SKM-1 treated with dmso at 0.1 percent for 144 hours (cell line): ENCODE measurements around the gene CFAP97D1.
A peak's percentile ranks its signal among the peaks of the same experiment; 100 is the strongest.

Experiments
- DNase-seq: peaks from one replicate; lab custom pipeline; 2025; ENCODE audit not compliant: unreplicated experiment; lab: John Stamatoyannopoulos, UW

The CFAP97D1 gene

DNA sequence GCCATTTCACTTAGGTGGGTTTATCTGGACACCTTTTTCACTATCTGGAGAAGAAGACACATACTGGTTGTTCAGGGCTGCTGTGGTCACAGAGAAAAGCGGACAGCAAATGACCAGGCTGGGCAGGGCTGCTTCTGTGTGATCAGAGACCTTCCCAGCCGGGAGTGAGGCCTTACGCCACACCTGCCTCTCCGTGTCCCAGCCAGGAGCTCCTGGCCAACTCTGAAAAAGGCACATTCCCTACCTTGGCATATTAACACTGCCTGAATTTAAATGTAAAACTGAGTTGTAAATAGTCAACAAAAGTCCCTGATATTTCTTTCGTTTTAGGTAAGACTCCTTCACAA, 12.5 kb upstream of the CFAP97D1 start:
- no peak for DNase-seq

DNA sequence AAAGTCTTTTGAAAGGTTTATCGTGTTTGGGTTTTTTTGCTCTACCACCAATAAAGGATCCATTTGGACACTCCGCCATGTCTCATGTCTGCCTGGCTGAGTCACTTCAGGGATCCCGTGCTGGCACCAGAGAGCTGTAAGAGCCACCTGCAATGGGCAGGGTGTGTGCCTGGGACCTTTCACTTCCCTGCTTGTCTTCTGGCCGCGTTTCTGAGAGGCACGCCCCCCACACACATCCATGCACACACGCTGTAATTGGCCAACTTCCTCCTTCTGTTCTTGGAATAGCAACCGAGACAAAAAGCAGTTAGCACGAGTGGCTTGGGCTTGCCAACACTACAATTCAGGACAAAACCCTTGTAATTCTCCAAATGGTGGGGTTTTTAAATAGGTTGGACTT, 11.9 kb upstream of the CFAP97D1 start:
- DNase-seq, result peak; percentile 91

DNA sequence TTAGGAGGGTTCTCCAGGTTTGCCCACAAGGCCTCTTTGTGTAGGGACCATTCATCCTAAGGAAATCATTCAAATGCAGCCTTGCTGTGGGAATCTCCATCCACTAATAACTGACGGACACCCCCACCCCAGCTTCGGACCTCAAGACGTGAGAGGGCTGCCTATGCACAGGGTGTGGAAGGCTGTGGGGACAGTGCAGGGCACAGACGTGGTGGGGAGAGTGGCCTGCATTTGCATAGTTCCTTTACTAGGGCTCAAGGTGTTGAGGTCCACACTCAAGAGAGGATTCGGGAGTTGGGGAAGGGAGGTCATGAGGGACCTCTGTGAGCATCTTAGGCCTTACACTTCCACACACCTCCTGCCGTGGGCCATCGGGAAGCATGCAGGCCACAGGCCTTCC, 11.3 kb upstream of the CFAP97D1 start:
- no peak for DNase-seq

DNA sequence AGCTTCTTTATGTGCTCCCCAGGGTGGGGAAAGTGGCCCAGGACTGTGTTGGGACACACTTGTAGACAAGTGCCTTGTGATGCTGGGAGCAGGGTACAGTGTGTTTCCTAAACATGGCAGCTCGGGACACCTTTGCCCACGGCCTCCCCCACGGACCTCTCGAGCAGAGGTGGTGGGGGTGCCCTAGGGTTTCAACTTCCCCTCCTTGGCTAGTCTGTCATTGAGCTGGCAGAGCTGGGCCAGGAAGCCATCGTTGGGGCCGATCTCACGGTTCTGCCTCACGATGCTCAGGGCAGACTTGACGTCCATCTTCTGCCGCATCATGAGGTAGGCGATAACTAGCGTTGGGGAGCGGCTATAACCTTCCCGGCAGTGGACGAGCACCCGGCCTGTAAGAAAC, 10.8 kb upstream of the CFAP97D1 start:
- no peak for DNase-seq

DNA sequence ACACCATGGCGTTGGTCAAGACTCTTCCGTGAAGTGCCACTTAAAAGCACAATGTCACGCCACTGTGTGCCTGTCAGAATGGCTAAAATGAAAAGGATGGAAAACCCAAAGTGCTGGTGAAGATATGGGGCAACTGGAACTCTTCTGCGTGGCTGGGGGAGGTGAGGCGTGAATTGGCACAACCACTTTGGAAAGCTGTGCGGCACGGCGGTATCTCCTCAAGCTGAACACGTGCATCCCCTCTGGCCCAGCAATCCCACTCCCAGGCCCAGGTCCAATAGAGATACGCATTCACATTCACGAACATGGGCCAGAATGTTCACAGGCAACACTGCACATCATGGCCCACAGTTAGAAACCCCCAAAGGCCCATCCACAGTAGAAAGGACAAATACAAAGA, 10.4 kb upstream of the CFAP97D1 start:
- no peak for DNase-seq

DNA sequence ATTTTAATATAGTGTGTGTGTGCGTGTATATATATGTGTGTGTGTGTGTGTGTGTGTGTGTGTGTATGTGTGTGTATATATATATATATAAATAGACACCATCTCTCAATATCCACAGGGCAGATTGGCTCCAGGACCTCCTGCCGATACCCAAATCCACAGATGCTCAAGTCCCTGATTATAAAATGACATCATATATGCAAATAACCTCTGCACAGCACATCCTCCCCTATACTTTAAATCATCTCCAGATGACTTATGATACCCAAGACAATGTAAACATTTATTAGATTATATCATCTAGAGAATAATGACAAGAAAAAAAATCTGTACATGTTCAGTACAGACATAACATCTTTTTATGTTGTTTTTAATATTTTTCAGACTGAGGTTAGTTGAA, 9.3 kb upstream of the CFAP97D1 start:
- no peak for DNase-seq

DNA sequence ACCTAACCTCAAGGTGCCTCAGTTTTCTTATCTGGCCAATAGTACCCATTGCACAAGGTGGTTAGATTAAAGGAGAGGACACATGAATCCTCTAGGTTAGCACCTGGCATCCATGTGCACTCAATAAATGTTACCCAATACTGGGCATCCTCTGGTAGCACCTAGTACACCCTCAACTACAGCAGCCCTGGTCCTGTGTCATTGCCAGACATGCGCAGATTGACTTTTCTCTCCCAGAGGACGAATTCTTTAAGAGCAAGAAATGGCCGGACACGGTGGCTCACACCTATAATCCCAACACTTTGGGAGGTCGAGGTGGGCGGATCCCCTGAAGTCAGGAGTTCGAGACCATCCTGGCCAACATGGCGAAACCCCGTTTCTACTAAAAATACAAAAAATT, 8.8 kb upstream of the CFAP97D1 start:
- DNase-seq, result no peak

DNA sequence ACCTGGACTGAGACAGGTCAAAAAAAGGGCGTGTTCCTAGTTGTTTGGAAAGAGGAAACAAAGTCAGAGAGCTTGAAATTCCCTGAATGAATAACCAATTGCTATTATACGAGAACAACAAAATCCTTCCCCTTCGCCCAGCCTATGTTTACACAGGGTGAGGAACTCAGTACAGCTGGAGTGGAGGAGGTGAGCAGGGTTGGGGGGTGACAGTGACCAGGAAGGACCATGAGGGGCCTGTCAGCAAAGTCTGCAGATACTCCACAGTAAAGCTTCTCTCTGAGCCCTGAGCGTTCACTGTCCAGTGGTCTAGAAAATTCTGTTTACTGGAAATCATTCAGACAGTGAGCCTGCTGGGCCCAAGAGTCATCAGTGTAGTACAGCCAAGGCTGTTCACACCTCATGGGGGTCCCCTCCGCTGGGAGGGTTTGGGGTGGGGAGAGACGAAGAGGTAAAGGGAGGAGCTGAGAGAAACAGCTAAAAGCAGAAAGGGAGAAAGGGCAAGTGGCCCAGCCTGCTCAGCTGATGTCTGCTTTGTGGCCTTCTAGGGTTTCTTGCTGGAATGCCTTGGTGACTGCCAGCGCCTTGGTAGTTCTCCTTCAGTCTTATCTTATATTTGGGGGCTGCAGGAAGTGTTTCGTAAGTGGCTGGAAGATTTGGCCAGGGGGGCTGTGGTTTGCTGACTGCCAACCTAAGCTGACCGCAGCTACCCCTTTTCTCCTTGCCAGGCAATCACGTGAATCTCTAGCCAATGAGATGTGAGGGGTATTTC, 7.2 kb upstream of the CFAP97D1 start:
- peak; percentile 96 for DNase-seq

- no peak for DNase-seq
Observed at GRCh38 chr17:43774304-43775250, 5.7 kb upstream of the CFAP97D1 start.

DNA sequence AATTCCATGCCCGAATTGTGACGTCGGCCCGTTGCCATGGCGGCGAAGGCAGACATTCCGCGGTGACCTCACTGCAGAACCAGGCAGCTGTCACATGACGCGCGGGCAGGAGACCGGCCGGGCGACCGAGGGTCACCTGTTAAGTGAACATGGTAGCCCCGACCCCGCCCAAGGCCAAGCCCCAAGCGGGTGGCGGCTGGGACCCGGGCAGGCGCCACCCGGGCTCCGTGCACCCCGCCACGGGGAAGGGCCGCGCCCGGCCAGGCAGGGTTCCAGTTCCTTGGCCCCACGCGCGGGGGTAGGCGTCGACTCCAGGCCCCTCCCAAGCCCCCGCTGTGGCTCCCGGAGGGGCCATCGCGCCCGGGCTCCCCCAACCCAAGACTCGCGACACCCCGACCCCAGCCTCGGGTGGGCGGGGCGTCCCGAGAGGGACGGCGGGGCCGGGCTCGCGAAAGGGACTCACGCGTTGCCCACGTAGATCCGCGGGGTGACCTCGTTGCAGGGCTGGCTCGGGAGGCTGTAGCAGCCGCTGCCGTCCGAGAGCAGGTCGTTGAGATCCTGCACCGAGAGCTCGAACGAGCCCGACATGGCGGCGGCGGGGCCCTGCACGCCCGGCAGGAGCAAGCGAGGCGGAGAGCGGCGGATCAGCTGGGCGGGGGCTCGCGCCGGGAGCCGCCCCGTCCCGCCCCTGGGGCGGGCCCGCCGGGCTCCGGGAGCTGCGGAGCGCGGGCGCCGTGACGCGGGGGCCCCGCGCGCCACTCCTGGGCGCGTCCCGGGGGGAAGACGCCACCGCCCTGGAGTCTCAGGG, 1.7 kb upstream of the CFAP97D1 start, which contains the start of gene DUSP3:
Gene DUSP3 (minus strand): TSS at position 641 of the 808 bp plus-strand sequence. CDS start 53 bp downstream, at position 588.
- DNase-seq, result peak; percentile 59

DNA sequence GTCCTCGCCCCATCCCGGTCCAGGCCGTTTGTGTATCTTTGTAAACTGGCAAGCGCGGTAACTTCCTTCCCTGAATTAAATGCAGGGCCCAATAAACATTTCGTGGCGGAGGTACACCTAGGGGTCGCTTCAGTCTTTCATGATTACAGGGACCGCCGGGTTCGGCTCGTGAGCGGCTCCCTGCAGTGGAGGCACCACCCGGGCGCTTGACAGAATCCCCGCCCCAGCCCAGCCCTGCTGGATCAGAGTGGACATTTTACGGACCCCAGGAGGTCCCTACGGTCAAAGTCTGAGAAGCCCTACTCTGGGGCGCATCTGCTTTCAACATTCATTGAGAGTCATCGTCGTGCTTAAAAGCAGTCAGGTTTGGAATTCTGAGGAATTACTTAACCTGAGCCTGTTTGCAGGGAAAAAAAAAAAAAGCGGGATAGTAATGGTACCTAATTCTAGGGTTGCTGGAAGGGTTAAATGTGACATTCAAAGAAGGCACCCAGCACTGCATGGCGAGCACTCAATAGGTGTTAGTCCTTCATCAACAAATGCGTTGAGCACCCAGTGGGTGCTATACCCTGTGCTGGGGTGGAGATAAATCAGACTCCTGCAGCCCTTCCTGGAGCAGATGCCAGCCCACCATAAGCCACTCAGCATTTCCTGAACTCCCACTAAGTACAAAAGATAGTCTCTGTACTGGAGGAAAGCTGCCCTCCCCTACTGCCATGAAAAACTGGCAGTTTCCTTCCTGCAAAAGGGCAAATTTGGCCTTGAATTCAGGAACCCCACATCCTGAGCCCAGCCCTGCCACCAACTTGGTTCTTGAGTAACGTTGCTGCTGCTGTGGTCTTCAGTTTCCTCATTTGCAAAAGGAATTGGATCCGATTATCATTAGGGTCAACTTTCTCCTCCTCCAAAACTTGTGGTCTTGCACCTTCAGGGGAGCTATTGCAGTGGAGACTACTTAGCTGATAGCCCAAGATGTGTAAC, 800 bp upstream of the CFAP97D1 start:
- peak; percentile 68 for DNase-seq

- DNase-seq, result no peak
Observed at GRCh38 chr17:43782913-43783680, 2.9 kb downstream of the CFAP97D1 start.

GRCh38 chr17:43784068-43784467, 3.8 kb downstream of the CFAP97D1 start:
- DNase-seq, result no peak

GRCh38 chr17:43784628-43785101, 4.4 kb downstream of the CFAP97D1 start:
- no peak for DNase-seq

DNA sequence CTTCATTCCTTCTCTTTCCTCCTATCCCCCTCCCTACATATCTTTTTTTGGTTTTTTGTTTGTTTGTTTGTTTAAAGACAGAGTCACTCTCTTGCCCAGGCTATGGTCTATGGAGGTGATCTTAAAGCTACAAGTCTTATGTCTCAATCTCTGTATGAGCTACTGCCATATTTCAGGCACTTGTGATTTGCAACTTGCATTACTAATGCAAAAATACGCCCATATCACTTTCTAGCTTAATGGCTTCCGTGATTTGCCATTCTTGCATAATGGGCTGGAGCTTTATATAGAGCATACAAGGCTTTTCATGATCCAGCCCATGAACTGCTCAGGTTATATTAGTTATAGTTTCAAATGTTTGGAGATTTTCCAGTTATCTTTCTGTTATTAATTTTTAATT, 7.5 kb downstream of the CFAP97D1 start:
- no peak for DNase-seq

- no peak for DNase-seq
Observed at GRCh38 chr17:43788540-43788939, 8.3 kb downstream of the CFAP97D1 start.

DNA sequence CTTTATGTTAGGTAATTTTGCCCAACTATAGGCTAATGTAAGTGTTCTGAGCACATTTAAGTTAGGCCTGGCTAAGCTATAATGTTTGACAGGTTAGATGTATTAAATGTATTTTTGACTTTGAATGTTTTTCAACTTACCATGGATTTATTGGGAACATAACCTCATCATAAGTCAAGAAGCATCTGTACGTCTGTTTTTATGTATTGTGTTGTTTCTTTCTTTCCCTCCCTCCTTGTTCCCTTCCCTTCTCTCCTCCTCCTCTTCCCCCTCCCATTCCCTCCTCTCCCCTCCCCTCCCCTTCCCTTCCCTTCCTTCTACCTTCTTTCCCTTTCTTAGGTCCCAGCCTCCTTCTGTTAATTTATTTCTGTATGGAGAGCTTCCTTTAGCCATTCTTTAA, 9.2 kb downstream of the CFAP97D1 start:
- DNase-seq, result no peak

- no peak for DNase-seq
Observed at GRCh38 chr17:43790311-43790940, 10.2 kb downstream of the CFAP97D1 start.

DNA sequence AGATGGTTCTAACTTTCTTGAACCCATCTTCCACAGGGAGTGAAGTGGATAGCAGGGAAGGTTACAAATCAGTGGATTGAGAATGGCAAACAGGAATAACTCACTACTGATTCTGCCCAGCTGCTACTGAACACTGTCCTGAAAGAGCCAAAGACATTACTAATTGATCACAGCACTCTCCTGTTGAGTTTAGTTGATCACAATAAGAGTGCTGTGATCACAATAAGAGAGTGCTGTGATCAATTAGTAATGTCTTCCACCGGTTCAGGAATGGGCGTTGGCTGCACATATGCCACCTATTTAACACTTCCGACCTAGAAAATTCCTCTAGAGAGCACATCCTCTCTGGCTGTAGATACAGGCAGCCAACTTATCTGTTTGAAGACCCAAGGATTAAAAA, 11.4 kb downstream of the CFAP97D1 start:
- no peak for DNase-seq
